Endothelial cell of umbilical vein (primary cell): ENCODE measurements around the gene ACBD6. TPM values are rescaled to one million over a fixed set of nuclear protein-coding genes. Genes with fewer than 3 reads are reported as not detected.
A peak's percentile ranks its signal among the peaks of the same experiment; 100 is the strongest.

Experiments used
- BruUV-seq: library from RNA; stranded (reverse); fragments of 400-500 nt; replicated peaks from 2 replicates; lab custom pipeline; 2021; lab: Mats Ljungman, UMichigan
- CTCF ChIA-PET: fragments of 300-600, 350-600 bp; sonication (Branson Sonifier 250); formaldehyde crosslinking; loops from one replicate; lab custom pipeline; 2021; ENCODE audit warnings: antibody characterized with exemption, inconsistent platforms; lab: Charles Lee
- POLR2A ChIA-PET: fragments of 300-600, 350-600 bp; sonication (Branson Sonifier 250); formaldehyde crosslinking; loops from one replicate; lab custom pipeline; 2021; ENCODE audit warnings: antibody characterized with exemption, inconsistent platforms; lab: Charles Lee
- DNase-seq: peaks from one replicate; pipeline ENCODE4 v3.0.0-alpha.2; 2011; ENCODE audit warnings: low read depth, low spot score
- FAIRE-seq: peaks from 2 replicates; lab custom pipeline; 2011; peaks lifted over from hg19 to GRCh38; lab: Jason Lieb, UNC
- H2AFZ ChIP-seq: 2 replicates; pipeline ENCODE4 v1.6.0; 2012; ENCODE audit warnings: low read depth, low read length, control low read depth, inconsistent platforms
- H3K27ac ChIP-seq: 2 replicates; pipeline ENCODE4 v1.5.1; 2011; ENCODE audit warnings: low read depth, mild to moderate bottlenecking, control low read depth, low read length, moderate library complexity; ENCODE audit not compliant: insufficient read depth
- H3K27me3 ChIP-seq, 2 experiments: 2 replicates each; pipeline versions ENCODE4 v1.6.0 to v1.6.1; 2011; ENCODE audit warnings: low read length in 2 of 2, mixed read lengths in 1 of 2; ENCODE audit not compliant: control insufficient read depth in 2 of 2, insufficient read depth in 2 of 2
- H3K36me3 ChIP-seq, 2 experiments: 2 replicates in 1 of 2; 3 replicates in 1 of 2; pipeline ENCODE4 v1.5.1; 2011; ENCODE audit warnings: low read length in 2 of 2, mild to moderate bottlenecking in 1 of 2, moderate library complexity in 1 of 2; ENCODE audit not compliant: control insufficient read depth in 2 of 2, insufficient read depth in 2 of 2; ENCODE audit errors: extremely low read depth in 1 of 2
- H3K4me1 ChIP-seq: 3 replicates; pipeline ENCODE4 v1.5.1; 2011; ENCODE audit warnings: mild to moderate bottlenecking, low read length; ENCODE audit not compliant: control insufficient read depth, insufficient read depth; ENCODE audit errors: extremely low read depth
- H3K4me2 ChIP-seq: 2 replicates; pipeline ENCODE4 v1.6.1; 2011; ENCODE audit warnings: low read length, control low read depth, mixed read lengths; ENCODE audit not compliant: insufficient read depth
- H3K4me3 ChIP-seq, 3 experiments: fragments of 200-600 bp in 1 of 3; sonication (generic), shearing (Covaris generic) in 1 of 3; replicated peaks in 1 of 3; 2 replicates each; pipeline ENCODE4 v1.5.1; 2011 to 2016; ENCODE audit warnings: control low read depth in 3 of 3, low read length in 3 of 3, mild to moderate bottlenecking in 2 of 3, inconsistent platforms in 1 of 3, low read depth in 1 of 3, moderate library complexity in 1 of 3; ENCODE audit not compliant: insufficient read depth in 1 of 3
- H3K79me2 ChIP-seq: 2 replicates; pipeline ENCODE4 v1.6.0; 2012; ENCODE audit warnings: low read length, inconsistent platforms; ENCODE audit not compliant: control insufficient read depth, insufficient read depth
- H3K9ac ChIP-seq: replicated peaks from 2 replicates; pipeline ENCODE3; 2011; ENCODE audit warnings: low read length, control low read depth; ENCODE audit not compliant: insufficient read depth; ENCODE audit errors: extremely low read depth
- H3K9me1 ChIP-seq: replicated peaks from 3 replicates; pipeline ENCODE4 v1.6.0; 2011; ENCODE audit warnings: mild to moderate bottlenecking, low read length; ENCODE audit not compliant: control insufficient read depth, insufficient read depth; ENCODE audit errors: extremely low read depth
- H3K9me3 ChIP-seq: replicated peaks from 2 replicates; pipeline ENCODE4 v1.5.1; 2012; ENCODE audit warnings: low read length, inconsistent platforms; ENCODE audit not compliant: control insufficient read depth, insufficient read depth
- H4K20me1 ChIP-seq: replicated peaks from 2 replicates; pipeline ENCODE3; 2011; ENCODE audit warnings: mild to moderate bottlenecking, low read length; ENCODE audit not compliant: control insufficient read depth, insufficient read depth; ENCODE audit errors: extremely low read depth
- EZH2 ChIP-seq: IDR thresholded peaks from 2 replicates; pipeline ENCODE4 v1.6.1; 2012; ENCODE audit warnings: borderline replicate concordance, low read depth, mild to moderate bottlenecking, moderate library complexity, low read length, inconsistent platforms; ENCODE audit not compliant: severe bottlenecking
- FOS ChIP-seq: IDR thresholded peaks from 2 replicates; pipeline ENCODE4 v1.6.1; 2011; ENCODE audit warnings: mild to moderate bottlenecking, low read length, moderate library complexity, borderline replicate concordance; ENCODE audit not compliant: insufficient read depth
- GATA2 ChIP-seq: IDR thresholded peaks from 2 replicates; pipeline ENCODE4 v1.7.0; 2011; ENCODE audit warnings: low read depth, mild to moderate bottlenecking, moderate library complexity, mixed read lengths, low read length; ENCODE audit not compliant: insufficient read length, insufficient read depth
- MAX ChIP-seq: IDR thresholded peaks from 2 replicates; pipeline ENCODE4 v1.6.1; 2011; ENCODE audit not compliant: insufficient read depth, insufficient read length
- MYC ChIP-seq: IDR thresholded peaks from one replicate; pipeline ENCODE4 v1.6.1; 2011; ENCODE audit warnings: mild to moderate bottlenecking, low read depth, low read length
- POLR2A ChIP-seq: IDR thresholded peaks from 2 replicates; pipeline ENCODE4 v1.6.1; 2012; ENCODE audit warnings: low read depth, mild to moderate bottlenecking, control low read depth, low read length
- POLR2AphosphoS5 ChIP-seq: IDR thresholded peaks from 2 replicates; pipeline ENCODE4 v1.6.1; 2012; ENCODE audit warnings: low read depth, mild to moderate bottlenecking, control low read depth, low read length, moderate library complexity; ENCODE audit not compliant: insufficient read depth
- dilution Hi-C: fragments of 300-500 bp; cut with MboI; formaldehyde crosslinking; loops from one replicate; pipeline ENCODE4 v1.15.0; 2019; ENCODE audit warnings: low sequenced_read_pairs; ENCODE audit not compliant: extremely low pct_ligation_motif_present
- intact Hi-C: fragments of 100-400 bp; cut with micrococcal nuclease; formaldehyde crosslinking; loops from one replicate; pipeline ENCODE4 v1.10.0; 2022
- polyA plus RNA-seq, 4 experiments: library from polyadenylated mRNA; depleted of rRNA in 3 of 4; stranded (reverse) in 3 of 4; unstranded in 1 of 4; fragments of >200 nt; gene quantifications; 2 replicates each; pipeline versions ENCODE4 v1.2.1 to v1.2.3, GENCODE V29; 2011 to 2012; ENCODE audit warnings: missing spikeins in 1 of 4
- total RNA-seq: library from RNA; stranded (reverse); gene quantifications from 2 replicates; pipeline ENCODE4 v1.2.3, GENCODE V29; 2021

Gene ACBD6
- total and polyA plus RNA-seq, 2 donors (not counting 3 experiments of a cell fraction or from before 2014, with no cell fraction given), result 55.6 to 56.4 TPM

GRCh38 chr1:180515364-180515763 is 13.0 kb upstream of the ACBD6 start:
- intact Hi-C loops (loop anchor here (5.0 kb wide), 2 partner anchors 257 to 367 kb away; no protein-coding TSS in a partner anchor), dilution Hi-C loops (loop anchor here (25.0 kb wide), 1 partner anchor 347 kb away; no protein-coding TSS in a partner anchor)
- Histone ChIP-seq H4K20me1 (no peaks in the 10 kb centered on the region), H3K9me3 (no peaks in the 10 kb centered on the region), H3K4me2 (no peak overlapping the region), H3K4me1 (peaks cover 28% of the 10 kb centered on the region), H3K9me1 (no peaks in the 10 kb centered on the region), H2AFZ (peak overlapping the region; percentile 35), H3K9ac (no peak overlapping the region), H3K79me2 (no peaks in the 10 kb centered on the region), H3K27ac (no peak overlapping the region), H3K36me3 (no peaks in the 10 kb centered on the region), H3K27me3 (no peaks in the 10 kb centered on the region), H3K4me3 (no peak overlapping the region)
- TF ChIP-seq MAX, result no peak
- no peak for TF ChIP-seq EZH2
- TF ChIP-seq FOS, result no peak
- no peak for TF ChIP-seq MYC
- no peak for TF ChIP-seq POLR2A
- BruUV-seq, result no TSS peak
- no peak for FAIRE-seq
- DNase-seq, result no peak
- CTCF ChIA-PET, result interaction anchor here (0.9 to 6.7 kb wide), 35 partner anchors 10 to 654 kb away, joined by 3 to 314 read pairs (median 4); partner anchors contain the start of genes ACBD6 and XPR1
- POLR2A ChIA-PET, result no interaction called here

- Histone ChIP-seq H3K27ac (no peak overlapping the region), H3K9ac (no peak overlapping the region), H3K9me1 (no peaks in the 10 kb centered on the region), H3K4me3 (no peak overlapping the region), H3K4me2 (no peak overlapping the region), H4K20me1 (no peaks in the 10 kb centered on the region), H3K9me3 (no peaks in the 10 kb centered on the region), H3K79me2 (no peaks in the 10 kb centered on the region), H3K27me3 (no peaks in the 10 kb centered on the region), H3K36me3 (no peaks in the 10 kb centered on the region), H3K4me1 (peaks cover 12% of the 10 kb centered on the region), H2AFZ (no peak overlapping the region)
- DNase-seq, result no peak
- ChIA-PET POLR2A (no interaction called here), CTCF (interaction anchor here (0.6 to 3.3 kb wide), 2 partner anchors 47 to 349 kb away, joined by 3 to 26 read pairs; no protein-coding TSS in a partner anchor)
- no TSS peak for BruUV-seq
- intact Hi-C loops (no loop called here), dilution Hi-C loops (loop anchor here (25.0 kb wide), 1 partner anchor 349 kb away; no protein-coding TSS in a partner anchor)
- TF ChIP-seq POLR2AphosphoS5, result no peak
- TF ChIP-seq EZH2, result no peak
- no peak for TF ChIP-seq GATA2
- TF ChIP-seq FOS, result no peak
- TF ChIP-seq MYC, result no peak
- FAIRE-seq, result no peak
These were observed 11.2 kb upstream of the ACBD6 start for GRCh38 chr1:180513531-180513930.
